Sciatic nerve (tissue), 2 donors: ENCODE results near the gene NEK9. TPM values are rescaled to one million over a fixed set of nuclear protein-coding genes. Genes with fewer than 3 reads are reported as not detected.
A peak's percentile ranks its signal among the peaks of the same experiment; 100 is the strongest.

ENCODE experiments used
- ATAC-seq: fragments of 200-7000 bp; cut with Tn5 transposase; one replicate; pipeline ENCODE4 v1.9.1; 2020; ENCODE audit warnings: mild to moderate bottlenecking, moderate library complexity
- DNase-seq: peaks from one replicate; pipeline ENCODE4 v3.0.0-alpha.2; 2020; ENCODE audit warnings: low spot score
- intact Hi-C: fragments of 100-400 bp; cut with DNase I; formaldehyde crosslinking; loops from one replicate; pipeline ENCODE4 v1.14.2; 2022
- total RNA-seq: library from RNA; stranded (reverse); fragmentation: NEBNext Ultra II Directional; extraction: Animal tissue kit (Norgen Biotek cat#: 25700); gene quantifications from one replicate; pipeline ENCODE4 v1.2.1, GENCODE V29; 2021
- donor health status: DM: no; HTN: no; CAD: no.
- donor health status: DM: no; HTN: no; CAD: no.

Gene NEK9
- total RNA-seq, 1 donor from 2014 or later = 111 TPM

- no peak for DNase-seq
- intact Hi-C loops = no loop called here
Observed at GRCh38 chr14:75049136-75049535, 77.7 kb downstream of the NEK9 start.

GRCh38 chr14:75048101-75048500 lies 78.7 kb downstream of the NEK9 start:
- intact Hi-C loops = no loop called here
- no peak for DNase-seq
- ATAC-seq = no peak

More at GRCh38 chr14:75049136-75049535, 77.7 kb downstream of the NEK9 start:
- peak; percentile 77 for ATAC-seq

- intact Hi-C loops = no loop called here
- ATAC-seq (no peak), DNase-seq (no peak)
Observed at GRCh38 chr14:75047506-75047905, 79.3 kb downstream of the NEK9 start.

- DNase-seq (no peak), ATAC-seq (no peak)
- intact Hi-C loops = no loop called here
Observed at GRCh38 chr14:75046899-75047298, 79.9 kb downstream of the NEK9 start.

- no peak for ATAC-seq
- no peak for DNase-seq
- intact Hi-C loops = no loop called here
Observed at GRCh38 chr14:75046275-75046674, 80.6 kb downstream of the NEK9 start.

- intact Hi-C loops = no loop called here
- ATAC-seq = no peak
- DNase-seq = no peak
Observed at GRCh38 chr14:75044752-75045151, 82.1 kb downstream of the NEK9 start.

GRCh38 chr14:75044322-75044721 lies 82.5 kb downstream of the NEK9 start:
- no peak for ATAC-seq
- intact Hi-C loops = no loop called here
- no peak for DNase-seq

GRCh38 chr14:75042035-75042434 lies 84.8 kb downstream of the NEK9 start:
- DNase-seq (no peak), ATAC-seq (no peak)
- intact Hi-C loops = no loop called here

GRCh38 chr14:75041613-75042012 lies 85.2 kb downstream of the NEK9 start:
- DNase-seq (no peak), ATAC-seq (no peak)
- intact Hi-C loops = no loop called here

- intact Hi-C loops = no loop called here
- no peak for DNase-seq
- no peak for ATAC-seq
Observed at GRCh38 chr14:75040959-75041358, 85.9 kb downstream of the NEK9 start.

- ATAC-seq = no peak
- intact Hi-C loops = no loop called here
Observed at GRCh38 chr14:75040507-75040906, 86.3 kb downstream of the NEK9 start.

GRCh38 chr14:75032939-75033338 lies 93.9 kb downstream of the NEK9 start:
- intact Hi-C loops = no loop called here
- ATAC-seq (no peak), DNase-seq (no peak)

More at GRCh38 chr14:75040507-75040906, 86.3 kb downstream of the NEK9 start:
- no peak for DNase-seq

- DNase-seq (no peak), ATAC-seq (no peak)
- intact Hi-C loops = no loop called here
Observed at GRCh38 chr14:75030147-75030546, 96.7 kb downstream of the NEK9 start.

Other genes starting within 250 kb of the NEK9 start
- gene DLST, start 245.1 kb downstream of the NEK9 start, total RNA-seq = 79.6 TPM
- 4.7 TPM for gene RPS6KL1, start 203.8 kb downstream of the NEK9 start, total RNA-seq
- 12.4 TPM for gene PGF, start 171.5 kb downstream of the NEK9 start, total RNA-seq
- gene EIF2B2, start 124.1 kb downstream of the NEK9 start, total RNA-seq = 30.8 TPM
- 46.6 TPM for gene MLH3, start 75.6 kb downstream of the NEK9 start, total RNA-seq
- gene ACYP1, start 63.0 kb downstream of the NEK9 start, total RNA-seq = 14.0 TPM
- gene ZC2HC1C, start 57.4 kb downstream of the NEK9 start, total RNA-seq = 2.5 TPM
- 256 TPM for gene TMED10, start 49.6 kb upstream of the NEK9 start, total RNA-seq
- gene FOS, start 151.8 kb upstream of the NEK9 start, total RNA-seq = 209 TPM